ENCODE measurements around the gene PRKAB2. TPM values are rescaled to one million over a fixed set of nuclear protein-coding genes. Genes with fewer than 3 reads are reported as not detected.

The PRKAB2 gene
- total and polyA plus RNA-seq, 2 of the 13 experiments (the other 11 are each of a cell fraction or from before 2014, with no cell fraction given), result 44.0 to 118 TPM

DNA sequence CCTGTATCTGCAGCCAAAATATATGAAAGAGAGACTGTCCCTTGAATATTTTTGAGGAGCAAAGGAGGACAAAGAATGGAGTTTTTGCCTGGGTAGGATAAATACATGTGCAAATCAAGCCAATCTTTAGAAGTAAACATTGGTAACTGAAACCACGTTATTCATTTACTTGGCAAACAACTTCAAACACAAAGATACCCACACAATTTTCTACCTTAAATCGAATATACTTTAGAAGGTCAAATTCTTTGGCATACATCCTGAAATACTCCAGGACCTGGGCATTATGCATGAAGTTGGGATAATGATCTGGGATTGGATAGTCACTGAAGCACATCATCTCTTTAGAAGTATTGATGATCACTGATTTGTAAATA, 43.3 kb upstream of the PRKAB2 start (continued):
- TF ChIP-seq, protein P1, sequence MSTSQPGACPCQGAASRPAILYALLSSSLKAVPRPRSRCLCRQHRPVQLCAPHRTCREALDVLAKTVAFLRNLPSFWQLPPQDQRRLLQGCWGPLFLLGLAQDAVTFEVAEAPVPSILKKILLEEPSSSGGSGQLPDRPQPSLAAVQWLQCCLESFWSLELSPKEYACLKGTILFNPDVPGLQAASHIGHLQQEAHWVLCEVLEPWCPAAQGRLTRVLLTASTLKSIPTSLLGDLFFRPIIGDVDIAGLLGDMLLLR (CRISPR knock-in tag; IDR thresholded peaks at IDR 0.05), result no peak
- TF ChIP-seq FOXJ3 (CRISPR knock-in tag; IDR thresholded peaks at IDR 0.05; ENCODE audit: borderline replicate concordance), result peak; percentile 82; the same call in 1 of the 2 replicates
- peak; percentile 39 for TF ChIP-seq CEBPG (CRISPR knock-in tag; IDR thresholded peaks at IDR 0.05)
- TF ChIP-seq SIX1 (CRISPR knock-in tag; IDR thresholded peaks at IDR 0.05; ENCODE audit: borderline replicate concordance), result peak; percentile 96
- TF ChIP-seq ZNF878 (CRISPR knock-in tag; IDR thresholded peaks at IDR 0.05), result 0 out of 2 replicates have a peak, but pooled peaks have one; percentile 30
- peak; percentile 53 for TF ChIP-seq ONECUT2 (CRISPR knock-in tag; IDR thresholded peaks at IDR 0.05)
- TF ChIP-seq CREB1 (IDR thresholded peaks at IDR 0.05), result no peak
- peak; percentile 80 for TF ChIP-seq CREB1 (CRISPR knock-in tag; IDR thresholded peaks at IDR 0.05)
- TF ChIP-seq DPF2 (CRISPR knock-in tag; IDR thresholded peaks at IDR 0.05; ENCODE audit: borderline replicate concordance, low read depth), result peak; percentile 32; the same call in 1 of the 2 replicates
- peak; percentile 94 for TF ChIP-seq SOX5 (CRISPR knock-in tag; IDR thresholded peaks at IDR 0.05; ENCODE audit: borderline replicate concordance)
- peak; percentile 55; the same call in 1 of the 2 replicates for TF ChIP-seq FOXK1 (CRISPR knock-in tag; IDR thresholded peaks at IDR 0.05; ENCODE audit: borderline replicate concordance, low read depth)
- TF ChIP-seq SMC3 (IDR thresholded peaks at IDR 0.05; ENCODE audit: low read length), result no peak
- peak; percentile 38 for TF ChIP-seq TBL1XR1 (IDR thresholded peaks at IDR 0.05; ENCODE audit: borderline replicate concordance, low read length, partially characterized antibody)
- TF ChIP-seq, protein P2, sequence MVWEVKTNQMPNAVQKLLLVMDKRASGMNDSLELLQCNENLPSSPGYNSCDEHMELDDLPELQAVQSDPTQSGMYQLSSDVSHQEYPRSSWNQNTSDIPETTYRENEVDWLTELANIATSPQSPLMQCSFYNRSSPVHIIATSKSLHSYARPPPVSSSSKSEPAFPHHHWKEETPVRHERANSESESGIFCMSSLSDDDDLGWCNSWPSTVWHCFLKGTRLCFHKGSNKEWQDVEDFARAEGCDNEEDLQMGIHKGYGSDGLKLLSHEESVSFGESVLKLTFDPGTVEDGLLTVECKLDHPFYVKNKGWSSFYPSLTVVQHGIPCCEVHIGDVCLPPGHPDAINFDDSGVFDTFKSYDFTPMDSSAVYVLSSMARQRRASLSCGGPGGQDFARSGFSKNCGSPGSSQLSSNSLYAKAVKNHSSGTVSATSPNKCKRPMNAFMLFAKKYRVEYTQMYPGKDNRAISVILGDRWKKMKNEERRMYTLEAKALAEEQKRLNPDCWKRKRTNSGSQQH (CRISPR knock-in tag; IDR thresholded peaks at IDR 0.05; ENCODE audit: low read depth), result 0 out of 2 replicates have a peak, but pooled peaks have one; percentile 51
- peak; percentile 33; the same call in 1 of the 2 replicates for TF ChIP-seq ATF1 (CRISPR knock-in tag; IDR thresholded peaks at IDR 0.05)
- no peak for TF ChIP-seq ZNF460 (CRISPR knock-in tag; IDR thresholded peaks at IDR 0.05; ENCODE audit: borderline replicate concordance)
- TF ChIP-seq, protein P3, sequence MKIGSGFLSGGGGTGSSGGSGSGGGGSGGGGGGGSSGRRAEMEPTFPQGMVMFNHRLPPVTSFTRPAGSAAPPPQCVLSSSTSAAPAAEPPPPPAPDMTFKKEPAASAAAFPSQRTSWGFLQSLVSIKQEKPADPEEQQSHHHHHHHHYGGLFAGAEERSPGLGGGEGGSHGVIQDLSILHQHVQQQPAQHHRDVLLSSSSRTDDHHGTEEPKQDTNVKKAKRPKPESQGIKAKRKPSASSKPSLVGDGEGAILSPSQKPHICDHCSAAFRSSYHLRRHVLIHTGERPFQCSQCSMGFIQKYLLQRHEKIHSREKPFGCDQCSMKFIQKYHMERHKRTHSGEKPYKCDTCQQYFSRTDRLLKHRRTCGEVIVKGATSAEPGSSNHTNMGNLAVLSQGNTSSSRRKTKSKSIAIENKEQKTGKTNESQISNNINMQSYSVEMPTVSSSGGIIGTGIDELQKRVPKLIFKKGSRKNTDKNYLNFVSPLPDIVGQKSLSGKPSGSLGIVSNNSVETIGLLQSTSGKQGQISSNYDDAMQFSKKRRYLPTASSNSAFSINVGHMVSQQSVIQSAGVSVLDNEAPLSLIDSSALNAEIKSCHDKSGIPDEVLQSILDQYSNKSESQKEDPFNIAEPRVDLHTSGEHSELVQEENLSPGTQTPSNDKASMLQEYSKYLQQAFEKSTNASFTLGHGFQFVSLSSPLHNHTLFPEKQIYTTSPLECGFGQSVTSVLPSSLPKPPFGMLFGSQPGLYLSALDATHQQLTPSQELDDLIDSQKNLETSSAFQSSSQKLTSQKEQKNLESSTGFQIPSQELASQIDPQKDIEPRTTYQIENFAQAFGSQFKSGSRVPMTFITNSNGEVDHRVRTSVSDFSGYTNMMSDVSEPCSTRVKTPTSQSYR (CRISPR knock-in tag; IDR thresholded peaks at IDR 0.05; ENCODE audit: borderline replicate concordance), result no peak
- peak; percentile 69 for TF ChIP-seq SAP130 (CRISPR knock-in tag; IDR thresholded peaks at IDR 0.05; ENCODE audit: low read depth)
- TF ChIP-seq, protein P4, sequence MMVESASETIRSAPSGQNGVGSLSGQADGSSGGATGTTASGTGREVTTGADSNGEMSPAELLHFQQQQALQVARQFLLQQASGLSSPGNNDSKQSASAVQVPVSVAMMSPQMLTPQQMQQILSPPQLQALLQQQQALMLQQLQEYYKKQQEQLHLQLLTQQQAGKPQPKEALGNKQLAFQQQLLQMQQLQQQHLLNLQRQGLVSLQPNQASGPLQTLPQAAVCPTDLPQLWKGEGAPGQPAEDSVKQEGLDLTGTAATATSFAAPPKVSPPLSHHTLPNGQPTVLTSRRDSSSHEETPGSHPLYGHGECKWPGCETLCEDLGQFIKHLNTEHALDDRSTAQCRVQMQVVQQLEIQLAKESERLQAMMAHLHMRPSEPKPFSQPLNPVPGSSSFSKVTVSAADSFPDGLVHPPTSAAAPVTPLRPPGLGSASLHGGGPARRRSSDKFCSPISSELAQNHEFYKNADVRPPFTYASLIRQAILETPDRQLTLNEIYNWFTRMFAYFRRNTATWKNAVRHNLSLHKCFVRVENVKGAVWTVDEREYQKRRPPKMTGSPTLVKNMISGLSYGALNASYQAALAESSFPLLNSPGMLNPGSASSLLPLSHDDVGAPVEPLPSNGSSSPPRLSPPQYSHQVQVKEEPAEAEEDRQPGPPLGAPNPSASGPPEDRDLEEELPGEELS (CRISPR knock-in tag; IDR thresholded peaks at IDR 0.05), result peak; percentile 89
- TF ChIP-seq TEAD3 (CRISPR knock-in tag; optimal IDR thresholded peaks at IDR 0.05; ENCODE audit: borderline replicate concordance), result peak; percentile 70
- 0 out of 2 replicates have a peak, but pooled peaks have one; percentile 35 for TF ChIP-seq ZNF652 (CRISPR knock-in tag; IDR thresholded peaks at IDR 0.05; ENCODE audit: borderline replicate concordance, low read depth)
- TF ChIP-seq NR2F1 (CRISPR knock-in tag; IDR thresholded peaks at IDR 0.05), result peak; percentile 34 to 66; a peak in 2 of 4 replicates
- TF ChIP-seq, protein P5, sequence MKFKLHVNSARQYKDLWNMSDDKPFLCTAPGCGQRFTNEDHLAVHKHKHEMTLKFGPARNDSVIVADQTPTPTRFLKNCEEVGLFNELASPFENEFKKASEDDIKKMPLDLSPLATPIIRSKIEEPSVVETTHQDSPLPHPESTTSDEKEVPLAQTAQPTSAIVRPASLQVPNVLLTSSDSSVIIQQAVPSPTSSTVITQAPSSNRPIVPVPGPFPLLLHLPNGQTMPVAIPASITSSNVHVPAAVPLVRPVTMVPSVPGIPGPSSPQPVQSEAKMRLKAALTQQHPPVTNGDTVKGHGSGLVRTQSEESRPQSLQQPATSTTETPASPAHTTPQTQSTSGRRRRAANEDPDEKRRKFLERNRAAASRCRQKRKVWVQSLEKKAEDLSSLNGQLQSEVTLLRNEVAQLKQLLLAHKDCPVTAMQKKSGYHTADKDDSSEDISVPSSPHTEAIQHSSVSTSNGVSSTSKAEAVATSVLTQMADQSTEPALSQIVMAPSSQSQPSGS (CRISPR knock-in tag; IDR thresholded peaks at IDR 0.05), result 0 out of 2 replicates have a peak, but pooled peaks have one; percentile 27
